GM19397 (cell line): ENCODE results near the gene TMEM205.
"Not testable (repeated sequence)": the region's sequence is repeated elsewhere in the genome, so short reads cannot be mapped to it uniquely, and the experiment has no call there.

ENCODE experiments used
- ATAC-seq: cut with Tn5 transposase; IDR thresholded peaks from one replicate; pipeline ENCODE4 v1.9.1; 2021; ENCODE audit warnings: mild to moderate bottlenecking, moderate library complexity; ENCODE audit not compliant: unreplicated experiment

Gene TMEM205

DNA sequence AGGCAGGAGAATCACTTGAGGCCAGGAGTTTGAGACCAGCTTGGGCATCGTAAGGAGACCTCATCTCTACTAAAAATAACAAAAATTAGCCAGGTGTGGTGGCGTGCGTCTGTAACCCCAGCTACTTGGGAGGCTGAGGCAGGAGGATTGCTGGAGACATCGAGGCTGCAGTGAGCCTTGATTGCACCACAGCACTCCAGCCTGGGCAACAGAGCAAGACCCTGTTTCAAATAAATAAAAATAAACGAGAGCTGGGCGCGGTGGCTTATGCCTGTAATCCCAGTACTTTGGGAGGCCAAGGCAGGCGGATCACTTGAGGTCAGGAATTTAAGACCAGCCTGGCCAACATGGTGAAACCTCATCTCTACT lies 6.0 kb downstream of the TMEM205 start:
- ATAC-seq, result not testable (repeated sequence)

DNA sequence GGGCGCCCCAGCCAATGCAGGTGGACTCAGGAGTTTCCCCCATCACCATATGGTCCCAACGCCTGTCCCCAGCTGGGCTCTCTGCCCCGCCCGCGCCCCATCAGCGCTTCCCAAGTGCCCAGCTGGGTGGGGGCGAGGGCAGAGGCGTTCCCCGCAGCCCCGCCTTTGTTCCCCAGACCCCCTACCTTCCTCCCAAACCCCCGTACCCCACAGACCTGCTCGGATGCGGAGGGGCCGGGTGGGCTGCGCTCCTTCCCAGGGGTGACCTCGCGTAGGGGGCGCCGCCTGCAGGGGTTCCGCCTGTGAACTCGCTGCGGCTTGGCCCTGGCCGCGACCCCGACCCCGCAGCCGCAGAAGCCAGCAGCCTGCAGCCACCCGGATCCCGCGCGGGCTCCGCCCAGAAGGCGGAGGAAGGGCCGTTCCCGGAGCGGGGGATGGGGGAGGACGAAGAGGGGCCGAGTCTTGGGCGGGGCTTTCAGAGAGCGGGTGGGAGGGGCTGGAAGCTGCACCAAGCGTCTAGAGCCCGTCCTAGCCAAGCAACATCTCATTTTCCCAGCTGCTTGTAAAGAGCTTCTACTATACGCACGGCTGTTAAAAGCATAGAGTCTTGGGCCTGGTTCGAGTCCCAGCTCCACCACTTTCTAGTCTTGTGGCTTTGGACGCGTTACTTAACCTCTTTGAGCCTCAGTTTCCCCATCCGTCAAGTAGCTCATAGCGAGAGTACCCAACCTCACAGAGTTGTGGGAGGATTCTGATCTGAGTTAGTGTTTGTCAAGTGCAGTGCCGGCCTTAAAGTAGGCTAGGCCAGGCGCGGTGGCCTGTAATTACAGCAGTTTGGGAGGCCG lies 6.6 kb downstream of the TMEM205 start, which contains the start of gene RAB3D:
RAB3D (minus strand) TSS at position 404 of the 845 bp plus-strand sequence. CDS start 2,258 bp downstream, outside the sequence.
- ATAC-seq, result peak; percentile 77

DNA sequence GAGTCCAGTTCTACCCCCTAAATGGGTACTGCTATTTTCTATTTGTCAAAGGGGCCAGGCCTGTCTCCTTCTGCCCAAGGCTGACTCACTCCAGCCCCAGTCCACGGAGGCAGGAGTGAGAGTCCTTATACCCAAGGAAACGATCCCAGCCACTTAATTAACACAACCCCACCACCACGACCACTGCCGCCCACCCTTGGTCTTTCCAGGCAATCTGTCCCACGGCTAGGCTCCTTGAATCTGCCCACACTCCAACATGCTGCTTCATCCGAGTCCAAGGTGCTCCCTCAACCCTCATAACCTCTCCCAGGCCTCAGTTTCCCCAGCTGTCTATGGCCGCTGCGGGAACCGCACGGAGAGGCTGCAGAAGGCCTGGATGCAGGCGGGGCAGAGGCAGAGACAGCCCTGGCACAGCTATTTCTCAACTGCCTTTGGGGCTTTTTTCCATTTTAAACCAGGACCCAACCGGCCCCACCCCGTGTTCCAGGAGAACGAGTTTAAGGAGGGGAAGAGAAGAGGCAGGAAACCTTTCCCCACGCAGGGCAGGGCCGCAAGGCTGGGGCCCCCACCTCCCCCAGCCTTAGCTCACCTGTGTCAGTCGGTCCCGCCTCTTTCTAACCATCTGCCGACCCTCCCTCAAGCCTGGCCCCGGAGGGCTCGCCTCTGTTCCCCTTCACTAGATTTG lies 7.4 kb downstream of the TMEM205 start:
- no peak for ATAC-seq

DNA sequence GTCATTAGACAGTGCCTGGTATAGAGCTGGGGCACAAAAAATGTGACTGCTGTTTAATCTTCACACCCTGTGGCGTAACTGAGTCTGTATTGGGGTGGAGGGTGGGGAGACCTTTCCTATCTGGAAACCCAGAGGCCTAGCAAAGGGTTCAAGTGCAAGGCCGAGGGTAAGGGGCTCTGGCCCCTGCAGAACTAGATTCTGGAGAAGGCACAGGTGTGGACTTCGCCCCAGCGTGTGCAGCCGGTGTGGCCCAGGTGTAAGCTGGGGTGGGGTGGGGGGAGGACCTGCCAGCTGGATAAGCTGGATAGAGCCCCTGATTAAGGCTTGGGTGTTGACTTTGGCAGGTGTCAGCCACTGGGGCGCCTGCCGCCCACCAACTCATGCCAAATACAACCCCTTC lies 7.9 kb downstream of the TMEM205 start:
- no peak for ATAC-seq

DNA sequence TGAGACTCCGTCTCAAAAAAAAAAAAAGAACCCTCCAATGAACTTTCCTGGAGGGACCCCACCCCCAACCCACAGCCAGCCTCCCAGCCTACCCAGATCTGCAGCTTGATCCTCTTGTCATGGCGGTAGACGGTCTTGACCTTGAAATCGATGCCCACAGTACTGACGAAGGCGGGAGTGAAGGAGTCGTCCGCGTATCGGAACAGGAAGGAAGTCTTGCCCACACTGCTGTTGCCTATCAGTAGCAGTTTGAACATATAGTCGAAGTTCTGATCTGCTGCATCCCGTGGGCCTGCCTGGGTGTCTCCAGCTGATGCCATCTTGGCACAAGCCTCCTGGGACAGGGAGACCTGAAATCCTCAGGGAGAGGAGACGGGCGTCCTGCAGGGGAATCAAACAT lies 9.0 kb downstream of the TMEM205 start:
- ATAC-seq, result no peak

DNA sequence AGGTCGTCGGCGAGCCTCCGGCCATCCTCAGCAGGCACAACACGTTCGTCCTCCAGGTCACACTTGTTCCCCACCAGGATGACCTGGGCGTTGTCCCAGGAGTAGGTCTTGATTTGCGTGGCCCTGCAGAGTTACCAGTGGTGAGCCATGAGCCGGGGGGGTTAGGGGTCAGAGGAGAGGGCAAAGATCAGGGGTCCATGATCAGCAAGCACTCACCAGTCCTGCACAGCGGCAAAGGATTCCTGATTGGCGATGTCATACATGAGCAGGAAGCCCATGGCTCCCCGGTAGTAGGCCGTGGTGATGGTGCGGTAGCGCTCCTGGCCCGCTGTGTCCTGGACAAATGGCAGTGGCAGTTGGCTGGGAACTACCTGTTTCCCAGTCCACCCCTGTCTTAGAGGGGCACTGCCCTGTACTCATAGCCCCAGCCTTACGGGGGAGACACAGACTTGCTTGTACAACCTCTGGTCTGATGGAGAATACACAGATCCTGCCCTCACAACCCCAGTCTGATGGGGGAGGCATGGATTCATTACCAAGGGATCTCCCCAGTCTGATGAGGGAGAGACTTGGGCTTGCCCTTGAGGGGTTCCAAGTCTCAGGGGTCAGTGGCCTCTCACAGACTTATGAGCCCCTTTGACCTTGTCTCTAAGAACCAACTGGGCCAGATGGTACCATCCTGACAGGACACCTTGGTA lies 10.5 kb downstream of the TMEM205 start:
- ATAC-seq, result no peak

DNA sequence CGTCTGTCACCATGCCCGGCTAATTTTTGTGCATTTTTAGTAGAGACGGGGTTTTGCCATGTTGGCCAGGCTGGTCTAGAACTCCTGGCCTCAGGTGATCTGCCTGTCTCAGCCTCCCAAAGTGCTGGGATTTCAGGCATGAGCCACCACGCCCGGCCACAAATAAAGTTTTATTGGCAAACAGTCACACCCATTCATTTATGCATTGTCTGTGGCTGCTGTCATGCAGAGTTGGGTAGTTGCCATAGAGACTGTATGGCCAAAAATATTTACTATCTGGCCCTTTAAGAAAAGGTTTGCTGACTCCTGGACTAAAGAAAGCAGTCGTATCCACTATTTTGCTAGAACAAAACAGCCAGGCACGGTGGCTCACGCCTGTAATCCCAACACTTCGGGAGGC lies 12.2 kb downstream of the TMEM205 start:
- ATAC-seq, result not testable (repeated sequence)

DNA sequence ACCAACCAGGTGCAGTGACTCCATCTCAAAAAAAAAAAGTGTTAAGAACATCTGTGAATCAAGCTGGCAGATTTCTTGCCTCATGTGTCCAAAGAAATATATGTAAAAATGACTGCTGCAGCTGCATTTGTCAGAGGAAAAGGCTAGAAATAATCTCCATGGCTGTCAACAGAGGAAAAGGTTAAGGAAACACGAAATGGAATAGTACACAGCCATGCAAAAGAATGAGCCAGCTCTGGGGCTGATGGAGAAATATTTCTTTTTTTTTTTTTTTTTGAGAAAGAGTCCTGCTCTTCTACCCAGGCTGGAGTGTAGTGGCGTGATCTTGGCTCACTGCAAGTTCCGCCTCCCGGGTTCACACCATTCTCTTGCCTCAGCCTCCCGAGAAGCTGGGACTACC lies 13.2 kb downstream of the TMEM205 start:
- ATAC-seq, result no peak

GRCh38 chr19:11331502-11331901 lies 14.6 kb downstream of the TMEM205 start:
- no peak for ATAC-seq

DNA sequence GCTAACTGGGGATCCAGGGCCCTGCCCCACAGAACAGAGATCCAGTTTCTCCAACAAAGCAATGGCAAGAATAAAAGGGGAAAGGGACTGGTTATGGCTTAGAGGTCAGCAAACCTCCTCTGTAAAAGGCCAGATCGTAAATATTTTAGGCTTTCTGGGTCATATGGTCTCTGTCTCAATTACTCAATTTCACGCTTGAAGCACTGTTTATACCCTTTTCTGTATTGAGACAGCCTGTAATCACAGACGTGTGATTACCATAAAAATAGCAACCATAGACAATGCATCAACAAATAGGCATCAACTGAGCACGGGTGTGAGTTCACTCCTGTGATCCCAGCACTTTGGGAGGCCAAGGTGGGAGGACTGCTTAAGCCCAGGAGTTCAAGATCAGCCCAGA lies 15.9 kb downstream of the TMEM205 start:
- no peak for ATAC-seq

DNA sequence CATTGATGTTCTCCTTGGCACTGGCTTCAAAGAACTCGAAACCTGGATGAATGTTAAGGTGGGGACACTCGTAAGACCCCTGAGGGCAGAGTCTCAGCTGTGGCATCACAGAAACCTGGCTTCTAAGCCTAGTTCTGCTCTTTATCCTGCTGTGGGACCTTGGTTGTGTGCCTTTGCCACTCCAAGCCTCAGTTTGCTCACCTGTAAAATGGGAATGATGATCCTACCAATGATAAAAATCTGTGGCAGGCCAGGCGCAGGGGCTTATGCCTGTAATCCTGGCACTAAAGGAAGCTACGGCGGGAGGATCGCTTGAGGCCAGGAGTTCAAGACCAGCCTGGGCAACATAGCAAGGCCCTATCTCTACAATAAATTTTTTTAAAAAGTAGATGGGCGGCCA lies 20.5 kb downstream of the TMEM205 start:
- ATAC-seq, result no peak

GRCh38 chr19:11324748-11325389 lies 21.2 kb downstream of the TMEM205 start:
- no peak for ATAC-seq

- no peak for ATAC-seq
Measured at GRCh38 chr19:11324079-11324661, 21.9 kb downstream of the TMEM205 start.

DNA sequence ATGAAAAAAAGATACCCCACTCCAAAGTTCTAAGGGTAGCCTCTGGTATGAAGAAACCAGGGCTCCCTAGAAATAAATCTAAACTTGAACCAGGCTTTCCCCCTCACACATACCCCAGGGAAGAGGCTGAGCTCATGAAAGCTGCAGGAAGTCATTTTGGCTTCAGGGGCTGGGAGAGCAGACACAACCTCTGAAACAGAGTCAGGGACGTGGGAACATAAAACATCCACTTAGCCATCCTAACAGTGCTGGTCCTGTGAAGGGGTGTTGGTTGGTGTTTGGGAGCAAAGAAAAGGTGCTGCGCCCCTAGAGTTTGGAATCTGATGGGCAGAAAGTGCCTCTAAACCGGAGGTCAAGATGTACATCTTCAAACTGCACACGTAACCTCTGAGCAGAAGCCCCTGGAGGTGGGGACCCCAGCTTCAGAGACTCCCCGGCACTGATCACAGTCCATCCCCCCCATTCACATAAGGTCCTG lies 22.4 kb downstream of the TMEM205 start:
- ATAC-seq, result no peak

GRCh38 chr19:11322269-11323024 lies 23.6 kb downstream of the TMEM205 start:
- ATAC-seq, result no peak

DNA sequence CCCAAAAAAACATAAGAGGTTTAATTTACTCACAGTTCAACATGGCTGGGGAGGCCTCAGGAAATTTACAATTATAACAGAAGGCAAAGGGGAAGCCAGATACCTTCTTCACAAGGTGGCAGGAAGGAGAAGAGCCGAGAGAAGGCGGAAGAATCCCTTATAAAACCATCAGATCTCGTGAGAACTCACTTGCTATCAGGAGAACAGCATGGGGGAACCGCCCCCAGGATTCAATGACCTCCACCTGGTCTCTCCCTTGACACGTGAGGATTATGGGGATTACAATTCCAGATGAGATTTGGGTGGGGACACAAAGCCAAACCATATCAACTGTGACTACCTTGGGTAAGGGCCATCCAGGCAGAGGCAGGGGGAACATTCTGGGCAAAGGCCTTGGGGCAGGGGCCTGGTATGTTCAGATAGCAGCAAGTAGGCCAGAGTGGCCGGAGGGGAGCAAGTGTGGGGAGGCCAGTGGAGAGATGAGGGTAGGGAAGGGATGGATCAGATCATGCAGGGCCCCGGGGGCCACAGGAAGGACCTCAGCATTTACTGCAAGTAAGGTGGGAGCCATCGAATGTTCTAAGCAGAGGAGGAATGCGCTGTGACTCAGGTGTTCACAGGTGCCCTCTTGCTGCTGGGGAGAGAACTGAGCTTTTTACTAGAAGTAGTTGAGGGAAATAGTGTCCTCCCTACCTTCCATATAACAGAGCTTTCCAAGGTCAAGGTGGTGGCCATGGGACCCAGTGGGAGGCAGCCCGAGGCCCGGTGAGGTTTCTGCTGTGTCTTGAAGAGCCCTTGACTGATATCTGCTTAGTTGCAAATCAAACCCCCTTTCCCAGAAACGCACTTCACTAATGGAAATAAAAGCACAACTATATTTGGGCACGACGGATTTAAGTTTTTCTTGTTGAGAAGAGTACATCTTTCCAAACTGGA lies 24.6 kb downstream of the TMEM205 start:
- no peak for ATAC-seq

DNA sequence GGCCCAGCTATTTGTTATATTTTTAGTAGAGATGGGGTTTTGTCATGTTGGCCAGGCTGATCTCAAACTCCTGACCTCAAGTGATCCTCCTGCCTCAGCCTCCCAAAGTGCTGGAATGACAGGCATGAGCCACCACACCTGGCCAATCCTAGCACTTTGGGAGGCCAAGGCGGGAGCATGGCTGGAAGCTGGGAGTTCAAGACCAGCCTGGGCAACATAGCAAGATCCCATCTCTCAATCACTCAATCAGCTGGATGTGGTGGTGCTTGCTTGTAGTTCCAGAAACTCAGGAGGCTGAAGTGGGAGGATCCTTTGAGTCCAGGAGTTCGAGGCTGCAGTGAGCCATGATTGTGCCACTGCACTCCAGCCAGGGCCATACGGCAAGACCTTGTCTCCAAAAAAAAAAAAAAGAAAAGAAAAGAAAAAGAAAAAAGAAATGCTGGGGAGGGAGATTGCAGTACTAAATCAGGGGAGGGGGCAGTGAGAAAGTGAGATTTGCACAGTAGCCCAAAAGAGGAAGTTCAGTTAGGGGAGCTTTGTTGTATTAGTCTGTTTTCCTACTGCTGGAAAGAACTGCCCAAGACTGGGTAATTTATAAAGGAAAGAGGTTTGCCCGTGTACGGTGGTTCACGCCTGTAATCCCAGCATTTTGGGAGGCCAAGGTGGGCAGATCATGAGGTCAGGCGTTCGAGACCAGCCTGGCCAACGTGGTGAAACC lies 25.6 kb downstream of the TMEM205 start:
- ATAC-seq, result not testable (repeated sequence)

- no peak for ATAC-seq
Measured at GRCh38 chr19:11306337-11306736, 39.7 kb downstream of the TMEM205 start.
